Measurements from ENCODE around the gene CHTF18.

GRCh38 chr16:790086-790485 lies 1.7 kb downstream of the CHTF18 start:
- TF ChIP-seq CTCF (optimal IDR thresholded peaks at IDR 0.05 in 1 of 3, IDR thresholded peaks at IDR 0.05 in 1 of 3, conservative IDR thresholded peaks at IDR 0.05 in 1 of 3; ENCODE audit: extremely low read depth in 1 of 3, insufficient read depth in 2 of 3, low read length in 3 of 3): no peak
- TF ChIP-seq EZH2 (IDR thresholded peaks at IDR 0.05; ENCODE audit: low read length): no peak

All from keratinocyte (primary cell).